Activated T-cell treated with anti-CD3 and anti-CD28 coated beads, Interleukin-2, amount 50 U/mL, for 1 hour (primary cell): Measurements from ENCODE around the gene CYTH4.

ENCODE experiments used
- DNase-seq: peaks from one replicate; pipeline ENCODE4 v3.0.0-alpha.2; 2020

The CYTH4 gene

DNA sequence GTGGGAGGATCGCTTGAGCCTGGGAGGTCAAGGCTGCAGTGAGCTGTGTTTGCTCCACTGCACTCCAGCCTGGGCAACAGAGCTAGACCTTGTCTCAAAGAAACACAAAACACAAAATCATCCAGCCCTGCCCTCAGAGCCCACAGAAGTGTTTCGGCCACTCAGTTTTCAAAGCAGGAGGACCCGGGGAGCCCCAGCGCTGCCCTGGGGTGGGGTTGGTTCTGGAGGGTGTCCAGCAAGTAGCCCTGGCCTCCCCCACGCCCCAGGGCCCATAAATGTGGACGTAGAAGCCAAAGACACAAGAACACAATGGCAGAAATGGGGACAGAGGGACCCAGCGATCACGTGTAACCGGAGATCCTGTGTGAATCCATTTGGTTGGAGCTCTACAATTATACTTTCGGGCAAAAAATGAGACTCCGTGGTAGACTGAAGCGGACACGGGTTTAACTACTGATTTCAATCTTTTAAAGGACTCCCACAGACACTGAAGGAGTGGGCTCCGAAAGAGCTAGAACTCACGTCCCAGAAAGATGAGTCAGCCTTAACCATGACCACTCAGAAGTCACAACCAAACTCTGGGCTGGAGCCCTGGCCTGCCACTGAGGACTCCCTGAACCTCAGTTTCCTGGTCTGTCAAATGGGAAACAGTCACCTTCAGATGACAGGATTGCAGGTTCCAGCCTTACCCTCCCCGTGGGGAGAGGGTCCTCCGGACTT, 9.0 kb upstream of the CYTH4 start:
- no peak for DNase-seq

DNA sequence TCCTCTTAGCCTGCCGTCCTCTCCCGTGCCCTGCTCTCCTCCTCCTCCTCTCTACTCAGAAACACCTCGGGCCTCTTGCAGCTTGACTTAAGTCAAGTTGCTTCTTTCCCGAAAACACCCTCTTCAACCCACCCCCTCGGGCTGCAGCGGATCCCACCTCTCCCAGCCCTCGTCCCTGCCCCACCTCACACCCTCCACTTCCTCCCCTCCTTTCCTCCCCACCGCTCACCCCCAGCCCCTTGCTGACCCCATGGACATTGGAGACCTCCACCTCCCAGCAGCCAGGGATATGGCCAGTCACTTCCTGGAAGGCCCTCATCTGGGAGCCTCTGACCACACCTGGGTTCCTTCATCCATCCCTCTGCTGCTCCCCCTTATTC, 8.5 kb upstream of the CYTH4 start:
- DNase-seq = no peak

DNA sequence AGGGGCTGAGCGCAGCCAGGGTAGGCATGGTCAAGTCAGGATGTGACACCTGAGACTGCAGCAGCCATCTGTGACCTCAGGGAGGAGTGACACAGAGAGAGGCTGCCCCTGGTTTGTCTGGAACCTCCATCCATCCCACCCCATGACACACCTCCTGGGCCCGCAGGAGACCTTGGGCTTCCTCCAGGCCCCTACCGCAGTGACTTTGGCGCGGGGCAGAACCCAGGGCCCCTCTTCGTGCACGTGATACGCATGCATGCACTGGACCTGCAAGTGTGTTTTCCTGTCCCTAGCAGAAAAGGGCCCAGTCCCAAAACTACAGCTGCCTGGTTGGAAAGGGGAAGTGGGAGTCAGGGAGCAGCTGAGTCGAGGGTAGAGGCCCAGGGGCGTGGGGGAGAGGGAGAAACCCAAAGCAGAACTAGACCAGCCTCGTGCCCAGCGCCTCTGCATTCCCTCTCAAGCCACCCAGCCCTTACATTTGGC, 7.9 kb upstream of the CYTH4 start:
- no peak for DNase-seq

DNA sequence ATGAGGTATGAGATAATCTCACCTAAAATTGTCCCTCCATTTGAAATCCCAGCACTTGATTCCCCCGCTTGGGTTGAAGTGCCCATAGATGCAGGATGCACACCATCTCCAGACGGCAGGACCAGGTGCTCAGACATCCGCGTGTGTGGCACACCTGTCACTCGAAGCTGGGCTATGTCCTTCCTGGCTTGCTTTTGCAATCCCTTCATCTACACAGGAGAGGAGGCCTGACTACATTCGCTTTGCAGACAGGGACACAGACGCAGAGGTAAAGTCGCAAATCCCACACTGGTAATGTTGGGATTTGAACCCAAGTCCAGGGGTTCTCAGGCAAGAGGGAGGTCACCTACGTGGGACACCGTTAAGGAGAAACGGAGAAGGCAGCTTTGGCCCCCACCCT, 7.2 kb upstream of the CYTH4 start:
- DNase-seq = no peak

DNA sequence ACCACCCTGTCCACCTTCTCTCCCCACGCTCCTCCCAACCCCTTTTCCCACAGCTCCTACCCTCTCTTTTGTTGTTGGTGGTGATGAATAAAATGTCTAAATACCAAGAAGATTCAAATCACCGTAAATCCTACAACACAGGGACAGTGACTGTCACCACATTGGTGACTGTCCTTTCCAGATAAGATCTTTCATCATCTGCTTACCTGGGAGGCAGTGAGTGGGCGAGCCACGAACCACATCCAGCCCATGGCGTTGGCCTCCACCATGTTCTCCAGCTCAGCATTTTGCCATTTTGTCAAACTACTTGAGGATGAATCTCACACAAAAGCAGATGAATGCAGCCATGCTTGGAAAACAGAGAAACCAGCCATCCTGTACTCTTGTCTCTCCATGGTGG, 6.7 kb upstream of the CYTH4 start:
- no peak for DNase-seq

DNA sequence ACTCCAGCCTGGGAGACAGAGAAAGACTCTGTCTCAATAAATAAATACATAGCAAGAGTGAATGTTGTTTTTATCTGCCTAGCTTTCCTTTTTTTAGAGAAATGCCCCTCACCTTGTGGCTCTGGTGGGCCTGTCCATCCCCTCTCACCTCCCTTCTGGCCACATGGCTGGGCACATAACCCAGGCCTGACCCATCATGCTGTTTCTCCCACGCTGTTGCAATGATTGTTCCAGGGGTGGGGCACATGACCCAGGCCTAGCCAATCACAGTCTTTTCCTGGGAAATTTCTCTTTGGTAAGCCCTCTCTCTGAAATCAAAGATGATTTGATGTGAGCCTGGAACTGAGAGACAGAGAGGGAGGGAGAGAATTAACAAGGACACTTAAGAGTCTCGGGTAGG, 5.5 kb upstream of the CYTH4 start:
- DNase-seq = no peak

DNA sequence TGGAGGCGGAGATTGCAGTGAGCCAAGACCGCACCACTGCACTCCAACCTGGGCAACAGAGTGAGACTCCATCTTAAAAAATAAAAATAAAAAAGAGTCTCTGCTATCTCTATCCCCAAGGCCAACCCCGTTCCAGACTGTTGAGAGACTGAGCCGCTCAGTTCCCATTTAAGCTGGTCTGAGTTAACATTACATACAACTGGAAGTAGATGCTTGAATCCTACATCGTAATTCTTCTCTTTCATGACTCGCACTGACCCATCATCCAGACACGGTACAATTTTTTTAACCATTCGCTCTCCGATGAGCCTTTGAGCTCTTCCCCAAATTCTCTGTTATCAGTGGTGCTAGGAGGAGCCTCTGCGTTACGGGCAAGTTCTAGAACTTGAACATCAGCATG, 4.9 kb upstream of the CYTH4 start:
- no peak for DNase-seq

DNA sequence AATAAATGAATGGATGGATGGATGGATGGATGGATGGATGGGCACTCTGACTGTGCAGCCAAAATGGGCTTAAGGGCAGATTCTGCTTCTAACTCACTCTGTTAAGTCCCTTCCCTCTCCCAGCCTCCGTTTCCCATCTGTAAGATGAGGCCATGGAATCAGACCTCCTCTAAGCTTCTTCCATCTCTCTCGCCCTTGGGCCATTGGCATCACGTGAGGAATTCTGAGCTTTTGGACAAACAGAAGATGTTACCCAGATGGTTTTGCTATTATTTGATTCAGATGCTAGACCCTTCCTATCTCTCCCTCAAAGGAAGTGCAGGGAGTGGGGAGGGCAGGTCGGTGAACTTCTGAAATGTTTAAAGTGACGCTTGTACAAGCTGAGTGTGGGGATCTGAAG, 4.0 kb upstream of the CYTH4 start:
- DNase-seq = no peak

DNA sequence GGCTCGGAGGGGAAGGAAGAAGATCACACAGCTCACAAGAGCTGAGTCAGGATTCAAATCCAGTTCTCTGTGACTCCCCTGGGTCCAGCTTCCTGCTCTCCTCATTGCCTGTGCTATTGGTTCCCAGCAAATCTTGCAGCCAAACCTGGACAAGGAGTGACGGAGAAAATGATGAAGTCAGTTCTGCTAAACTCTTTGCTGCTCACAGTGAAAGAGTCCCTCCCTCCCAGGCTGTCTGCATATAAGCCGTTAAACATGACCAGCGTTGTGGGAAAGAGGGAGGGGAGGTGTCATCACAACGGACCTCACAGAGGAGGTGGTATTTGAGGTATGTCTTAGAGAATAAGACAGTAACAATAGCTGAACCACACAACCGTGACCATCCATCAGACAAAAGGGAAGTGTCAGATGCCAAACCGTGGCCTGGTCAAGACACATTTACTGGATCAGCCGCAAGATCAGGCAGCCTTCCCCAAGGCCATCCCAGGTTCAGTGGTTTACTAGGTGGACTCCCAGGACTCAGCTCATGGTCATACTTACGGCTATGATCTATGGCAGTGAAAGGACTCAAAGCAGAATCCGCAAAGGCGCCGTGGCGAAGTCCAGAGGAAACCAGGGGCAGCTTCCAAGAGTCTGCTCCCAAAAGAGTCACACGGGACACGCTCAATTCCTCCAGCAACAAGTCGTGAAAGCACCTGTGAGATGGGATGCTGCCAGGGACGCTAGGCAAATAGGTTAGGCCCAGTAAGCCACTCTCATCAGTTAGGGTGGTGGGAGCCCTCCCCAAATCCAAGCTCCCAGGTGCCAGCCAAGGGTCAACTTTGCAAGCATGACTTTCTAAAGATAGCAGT, 2.8 kb upstream of the CYTH4 start:
- no peak for DNase-seq

DNA sequence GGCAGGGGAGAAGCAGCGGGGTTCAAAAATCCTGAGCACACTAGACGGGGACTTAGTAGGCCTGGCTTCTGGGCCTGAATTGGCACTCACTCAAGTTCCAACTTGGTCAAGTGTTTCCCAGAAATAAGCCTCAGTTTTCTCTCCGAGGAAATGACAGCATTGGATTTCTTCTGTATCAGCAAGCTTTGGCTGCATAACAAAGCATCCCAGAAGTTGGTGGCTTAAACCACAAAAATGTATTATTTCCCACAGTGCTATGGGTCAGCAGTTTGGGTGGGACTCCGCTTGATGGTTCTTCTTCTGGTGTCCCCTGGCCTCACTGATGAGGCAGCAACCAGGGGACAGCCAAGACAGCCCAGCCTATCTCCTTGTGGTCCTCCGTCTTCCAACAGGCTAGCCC, 1.6 kb upstream of the CYTH4 start:
- no peak for DNase-seq

DNA sequence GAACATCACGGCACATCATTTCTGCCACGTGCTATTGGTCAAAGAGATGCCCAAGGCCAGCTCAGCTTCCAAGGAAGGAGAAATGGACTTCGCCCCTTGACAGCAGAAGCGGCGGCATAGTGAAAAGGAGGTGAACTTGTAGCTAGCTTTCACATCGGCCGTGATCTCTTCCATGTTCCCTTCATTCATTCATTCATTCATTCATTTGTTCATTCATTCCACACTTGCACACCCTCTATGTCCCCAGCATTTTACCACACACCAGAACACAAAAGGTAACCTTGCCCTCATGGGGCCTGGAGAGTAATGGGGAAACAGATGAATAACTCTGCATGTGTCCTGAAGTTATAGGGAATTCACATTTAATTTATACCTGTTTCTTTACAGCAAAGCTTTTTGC, 1.1 kb upstream of the CYTH4 start:
- no peak for DNase-seq

DNA sequence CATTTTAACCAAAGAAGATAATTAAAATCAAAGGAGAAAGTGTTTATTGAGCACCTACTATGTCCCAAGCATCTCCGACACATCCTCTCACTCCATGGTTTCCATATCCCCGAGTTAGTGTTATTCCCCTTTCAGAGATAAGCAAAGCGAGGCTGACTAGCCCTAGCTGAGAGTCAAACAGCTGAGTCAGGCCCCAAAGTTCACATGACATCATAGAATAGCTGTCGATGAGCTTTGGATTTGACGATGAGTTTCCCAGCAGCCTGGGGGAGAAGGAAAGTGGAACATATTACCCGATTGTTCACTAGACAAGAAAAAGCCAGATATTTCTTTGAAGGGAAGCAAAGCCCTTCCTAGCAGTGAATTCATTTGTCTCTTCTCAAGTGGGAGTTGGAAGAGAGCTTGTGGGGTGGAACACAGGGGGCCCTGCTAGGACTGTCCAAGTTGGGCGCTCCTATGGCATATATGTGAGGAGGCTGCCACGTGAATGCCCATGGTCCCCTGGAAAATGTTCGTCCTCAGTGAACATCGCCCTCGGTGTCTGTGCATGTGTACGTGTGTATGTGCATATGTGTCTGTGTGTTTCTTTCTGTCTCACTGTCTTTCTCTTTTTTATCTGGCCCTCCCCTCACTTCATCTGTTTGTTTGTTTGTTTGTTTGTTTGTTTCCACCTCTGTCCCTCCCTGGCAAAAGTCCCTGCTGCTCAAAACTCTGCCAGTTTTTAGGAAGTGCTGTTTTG, 493 bp upstream of the CYTH4 start:
- no peak for DNase-seq

DNA sequence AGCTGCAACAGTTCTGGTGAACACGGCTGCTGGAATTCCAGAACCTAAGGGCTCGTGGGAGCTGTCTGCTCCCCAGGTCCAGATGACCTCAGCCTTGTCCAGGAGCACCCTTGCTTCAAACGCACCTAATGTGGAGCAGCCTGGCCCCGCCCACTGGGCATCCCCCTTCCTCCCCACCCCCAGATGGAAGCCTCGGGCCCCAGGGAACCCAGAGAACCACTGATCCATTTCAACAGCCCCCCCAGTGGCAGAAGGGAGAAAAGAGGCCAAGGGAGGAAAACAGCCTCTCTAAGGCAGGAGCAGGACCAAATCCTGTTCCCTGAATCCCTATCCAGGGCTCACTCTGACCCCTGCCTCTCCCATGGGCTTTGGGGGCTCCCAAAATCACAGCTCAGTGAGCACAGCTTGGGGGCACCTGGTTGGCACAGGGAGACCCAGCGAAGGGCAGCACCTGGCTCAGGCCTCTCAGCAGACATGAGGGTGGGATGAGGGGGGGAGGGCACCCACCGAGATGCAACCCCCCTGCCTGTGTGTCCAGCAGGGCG, 1.2 kb downstream of the CYTH4 start:
- peak; percentile 75 for DNase-seq

DNA sequence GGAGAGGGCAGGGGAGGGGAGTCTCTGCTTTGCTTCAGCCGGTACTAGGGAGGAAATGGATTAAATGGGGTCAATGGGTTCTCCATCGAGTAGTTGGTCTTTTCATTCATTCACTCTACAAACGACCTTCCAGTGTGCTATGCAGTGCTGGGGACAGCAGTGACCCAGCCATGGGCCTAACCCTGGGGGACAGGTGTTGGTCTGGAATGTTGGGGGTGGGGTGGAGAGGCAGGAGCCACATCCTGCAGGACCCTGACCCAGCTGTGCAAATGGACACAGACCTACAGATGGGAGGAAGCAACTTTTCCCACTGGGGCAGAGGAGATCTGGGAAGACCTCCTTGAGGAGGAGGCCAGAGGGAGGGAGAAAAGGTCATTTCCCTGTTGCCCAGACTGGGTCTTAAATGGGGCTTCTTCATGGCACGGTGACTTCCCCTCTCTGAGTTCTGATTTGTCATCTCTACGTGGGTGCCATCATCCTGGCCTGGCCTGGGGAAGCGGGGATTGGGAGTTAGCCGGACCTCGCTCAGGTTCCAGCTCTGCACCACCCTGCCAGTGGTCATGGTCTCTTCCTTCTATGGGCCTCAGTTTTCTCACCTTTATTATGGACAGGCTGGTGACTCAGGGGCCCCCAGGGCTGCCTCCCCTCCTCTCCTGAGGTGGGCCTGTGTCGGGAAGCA, 2.0 kb downstream of the CYTH4 start:
- no peak for DNase-seq

DNA sequence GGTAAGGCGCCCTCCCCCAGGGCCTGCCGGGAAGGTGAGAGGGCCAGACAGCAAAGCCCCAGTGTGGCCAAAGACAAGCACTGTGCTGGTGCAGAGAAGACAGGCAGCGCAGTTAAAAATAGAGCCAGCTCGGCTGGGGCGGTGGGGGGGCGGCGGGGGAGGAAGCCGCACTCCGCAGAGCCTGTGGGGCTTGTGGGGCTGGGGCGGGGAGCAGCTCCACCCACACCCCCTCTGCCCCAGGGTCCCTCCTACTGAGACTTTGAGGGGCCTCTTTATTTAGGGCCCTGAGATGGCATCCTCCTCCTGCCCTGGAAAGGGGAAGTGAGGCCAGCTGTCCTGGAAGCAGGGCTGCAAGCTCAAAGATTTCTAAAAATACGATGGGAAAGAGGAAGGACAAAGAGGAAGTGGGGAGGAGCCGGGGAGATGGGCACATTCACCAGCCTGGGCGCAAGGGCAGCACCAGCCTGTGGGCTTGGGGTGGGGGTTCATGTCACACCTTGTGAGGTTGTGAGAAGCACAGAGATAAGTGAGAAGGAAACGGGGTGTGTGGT, 2.6 kb downstream of the CYTH4 start:
- DNase-seq = peak; percentile 66

DNA sequence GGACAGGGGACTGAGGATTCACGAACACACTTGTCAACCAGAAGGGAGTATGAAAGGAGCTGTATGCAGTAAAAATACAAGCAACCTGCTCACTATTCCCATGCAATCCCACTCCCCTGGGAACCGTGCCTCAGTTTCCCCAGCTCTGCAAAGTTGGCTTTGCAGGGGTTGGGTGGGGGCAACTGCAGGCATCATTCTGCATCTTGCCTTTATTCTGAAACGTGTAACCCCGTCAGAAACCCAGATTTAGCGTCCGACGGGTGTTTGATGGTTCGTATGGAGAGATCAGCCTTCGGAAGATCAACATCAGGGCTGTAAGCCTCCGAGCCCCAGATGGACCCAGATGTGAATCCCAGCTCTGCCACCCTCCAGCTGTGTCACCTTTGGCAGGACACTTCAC, 3.6 kb downstream of the CYTH4 start:
- no peak for DNase-seq

DNA sequence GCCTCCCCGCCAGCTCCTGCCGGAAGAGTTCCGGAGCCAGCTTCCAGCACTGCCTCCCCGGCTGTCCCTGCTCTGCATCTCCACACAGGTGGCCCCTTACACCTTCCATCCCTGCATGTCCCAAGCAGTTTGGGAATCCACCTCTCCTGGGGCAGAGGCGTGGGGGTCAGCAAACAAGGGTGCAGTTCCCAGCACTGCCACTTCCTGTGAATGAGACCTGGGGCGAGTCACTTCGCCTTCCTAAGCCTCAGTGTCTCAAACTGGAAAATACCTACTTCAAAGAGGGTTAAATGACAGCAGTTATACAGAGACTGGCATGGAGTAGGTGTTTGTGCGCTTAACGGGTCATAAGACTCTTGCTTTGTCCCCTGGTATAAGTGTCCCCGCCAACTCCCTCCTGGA, 5.2 kb downstream of the CYTH4 start:
- no peak for DNase-seq

DNA sequence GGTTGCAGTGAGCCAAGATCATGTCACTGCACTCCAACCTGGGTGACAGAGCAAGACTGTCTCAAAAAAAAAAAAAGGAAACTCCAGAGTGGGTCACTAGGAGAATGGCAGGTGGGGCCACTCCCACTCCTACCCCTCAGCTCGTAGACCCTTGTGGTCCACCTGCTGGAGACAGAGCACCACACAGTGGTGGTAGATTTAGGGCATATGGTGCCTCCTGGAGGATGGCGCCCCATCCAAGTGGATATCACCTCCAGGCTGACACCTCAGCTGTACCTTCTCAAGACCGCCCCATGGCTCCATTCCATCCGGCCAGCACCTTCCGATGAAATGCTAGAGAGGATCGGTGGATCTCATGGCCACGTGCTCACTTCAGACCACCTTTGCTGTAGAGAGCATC, 6.2 kb downstream of the CYTH4 start:
- no peak for DNase-seq

DNA sequence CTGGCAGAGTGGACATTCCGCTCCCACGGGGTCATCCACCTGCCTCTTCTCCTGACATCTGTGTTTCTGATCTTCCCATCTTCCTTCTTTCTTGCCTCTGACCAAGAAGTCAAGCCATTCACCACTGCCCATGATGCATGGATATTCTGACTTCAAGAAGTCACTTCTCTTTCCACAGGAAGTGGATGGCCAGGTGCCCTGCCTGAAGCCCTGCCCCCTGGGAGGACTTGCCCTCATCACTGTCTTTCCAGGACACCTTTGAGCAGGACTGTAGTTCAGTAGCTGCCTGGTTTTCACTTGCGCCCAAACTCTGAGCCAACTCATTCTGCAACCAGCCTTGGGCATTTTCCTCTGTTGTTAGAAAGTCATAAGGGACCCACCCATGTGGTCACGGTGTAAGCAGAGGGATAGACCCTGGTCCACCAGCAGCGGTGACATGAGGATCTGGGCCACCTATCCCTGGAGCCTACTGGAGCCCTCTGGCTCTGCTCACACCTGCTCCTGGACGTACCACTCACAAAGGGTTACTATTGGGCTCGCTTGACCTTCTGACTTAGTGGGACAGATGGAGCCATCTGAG, 6.9 kb downstream of the CYTH4 start:
- no peak for DNase-seq

DNA sequence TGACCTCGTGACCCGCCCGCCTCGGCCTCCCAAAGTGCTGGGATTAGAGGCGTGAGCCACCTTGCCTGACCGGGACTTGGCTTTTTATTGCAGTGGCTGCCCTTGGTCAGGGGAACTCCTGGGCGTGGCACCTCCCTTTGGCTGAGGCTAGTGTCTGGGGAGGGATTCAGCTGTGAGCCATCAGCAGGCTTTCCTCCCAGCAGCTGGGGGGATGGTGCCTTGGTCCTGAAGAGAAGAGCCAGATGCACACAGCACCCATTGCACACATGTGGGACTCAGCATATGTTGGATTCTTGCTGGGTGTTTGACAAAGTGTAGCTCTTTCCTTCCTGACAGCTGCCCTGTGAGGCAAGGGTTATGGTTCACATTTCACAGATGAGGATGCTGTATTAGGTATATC, 8.4 kb downstream of the CYTH4 start:
- no peak for DNase-seq

DNA sequence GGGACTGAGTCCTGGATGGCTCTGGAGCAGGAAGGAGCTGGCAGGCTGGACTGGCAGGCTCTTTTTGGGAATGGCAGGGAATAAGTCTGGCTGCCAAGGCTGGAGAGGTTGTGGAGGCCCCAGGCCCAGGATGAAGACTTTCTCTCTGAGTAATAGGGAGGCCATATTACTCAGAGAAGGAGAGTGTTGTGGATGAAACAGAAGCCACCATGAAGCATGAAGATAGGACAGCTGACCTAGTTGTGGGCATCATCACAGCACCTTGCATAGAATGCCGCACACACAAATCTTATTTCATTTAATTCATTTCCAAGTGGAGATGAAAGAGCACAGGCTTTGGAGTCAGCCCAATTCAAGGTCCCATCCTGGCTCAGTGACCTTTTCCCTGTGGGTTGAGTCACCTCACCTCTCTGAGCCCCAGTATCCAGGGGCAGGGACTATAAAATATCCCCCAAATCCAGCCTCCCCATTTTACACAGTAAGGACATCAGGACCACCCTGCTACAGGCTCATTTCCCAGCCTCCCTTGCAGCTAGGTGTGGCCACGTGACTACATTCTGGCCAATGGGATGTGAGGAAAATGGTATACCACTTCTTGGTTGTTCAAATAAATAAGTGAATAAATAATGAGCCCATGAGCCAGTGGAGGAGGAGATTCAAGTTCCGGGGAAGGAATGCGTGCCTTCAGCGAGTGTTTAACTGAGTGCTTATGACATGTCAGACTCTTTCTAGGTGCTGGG, 9.4 kb downstream of the CYTH4 start:
- DNase-seq = no peak
